Bronchial smooth muscle cell (primary cell): ENCODE results near the gene FAM72C. TPM values are rescaled to one million over a fixed set of nuclear protein-coding genes. Genes with fewer than 3 reads are reported as not detected.

Experiments
- total RNA-seq: library from RNA; depleted of rRNA; stranded (reverse); fragments of >200 nt; gene quantifications from 2 replicates; pipeline ENCODE4 v1.2.1, GENCODE V29; 2014

FAM72C gene
- total RNA-seq, result 0.09 and 0.16 TPM in 2 replicates

DNA sequence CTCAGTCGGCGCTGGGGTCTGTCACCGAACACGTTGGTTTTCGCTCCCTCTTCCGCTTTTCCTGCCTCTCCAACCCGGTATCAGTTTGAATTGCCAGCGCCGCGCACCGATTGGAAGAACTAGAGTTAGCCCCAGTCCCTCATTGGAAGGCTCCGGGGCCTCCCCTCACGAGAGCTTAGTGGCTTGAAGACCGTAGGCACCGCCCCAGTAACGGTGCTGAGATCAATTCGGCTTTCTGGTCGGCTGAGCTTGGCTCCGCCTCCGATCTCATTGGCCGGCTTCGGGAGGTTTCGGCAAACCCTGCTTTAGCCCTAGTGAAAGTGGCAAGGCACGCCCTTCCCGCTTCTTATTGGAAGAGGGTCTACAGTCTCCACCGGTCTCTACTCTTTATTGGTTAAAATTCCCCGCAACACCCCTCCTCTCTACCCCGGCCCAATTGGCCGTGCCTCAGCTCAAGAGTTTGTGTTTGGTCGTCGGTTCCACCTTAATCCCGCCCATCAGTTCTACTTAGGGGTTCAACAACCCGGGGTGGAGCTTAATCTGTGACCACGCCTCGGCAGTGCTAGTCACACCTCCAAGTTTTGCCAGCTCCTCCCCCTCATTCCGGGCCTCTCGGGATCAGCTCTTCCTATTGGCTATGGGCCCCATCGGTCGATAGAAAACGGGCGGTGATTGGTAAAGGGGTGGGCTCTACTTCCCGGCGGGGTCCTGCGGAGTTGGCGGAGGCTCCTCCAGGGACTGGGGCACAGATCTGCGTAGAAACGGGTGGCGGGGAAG lies at the start of gene FAM72C:
Gene FAM72C, minus strand, starts transcription at position 63 of the 777 bp plus-strand sequence. CDS start 845 bp downstream, outside the sequence.

